ENCODE results near the gene MAP1A.

The MAP1A gene

GRCh38 chr15:43511012-43511885 is 6.2 kb upstream of the MAP1A start:
- no peak for DNase-seq (ENCODE audit: low spot score)

DNA sequence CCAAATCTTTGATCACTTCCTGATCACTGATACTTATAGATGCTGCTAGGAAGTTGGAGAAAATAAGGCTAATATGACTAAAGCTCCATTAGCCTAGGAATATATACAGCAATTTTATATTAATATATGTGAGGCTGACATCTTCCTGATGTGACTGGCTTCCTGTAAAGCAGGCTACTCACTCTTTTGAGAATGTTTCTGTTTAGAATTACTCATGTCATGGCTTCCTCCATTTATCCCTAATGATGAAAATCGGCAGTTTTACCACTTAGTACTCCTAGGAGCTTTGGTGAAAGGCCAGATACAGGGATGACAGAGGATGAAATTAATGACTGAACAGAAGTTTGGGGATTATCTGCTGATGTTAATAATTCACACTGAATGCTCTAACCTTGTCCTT is 3.9 kb upstream of the MAP1A start:
- DNase-seq (ENCODE audit: low spot score) = no peak

DNA sequence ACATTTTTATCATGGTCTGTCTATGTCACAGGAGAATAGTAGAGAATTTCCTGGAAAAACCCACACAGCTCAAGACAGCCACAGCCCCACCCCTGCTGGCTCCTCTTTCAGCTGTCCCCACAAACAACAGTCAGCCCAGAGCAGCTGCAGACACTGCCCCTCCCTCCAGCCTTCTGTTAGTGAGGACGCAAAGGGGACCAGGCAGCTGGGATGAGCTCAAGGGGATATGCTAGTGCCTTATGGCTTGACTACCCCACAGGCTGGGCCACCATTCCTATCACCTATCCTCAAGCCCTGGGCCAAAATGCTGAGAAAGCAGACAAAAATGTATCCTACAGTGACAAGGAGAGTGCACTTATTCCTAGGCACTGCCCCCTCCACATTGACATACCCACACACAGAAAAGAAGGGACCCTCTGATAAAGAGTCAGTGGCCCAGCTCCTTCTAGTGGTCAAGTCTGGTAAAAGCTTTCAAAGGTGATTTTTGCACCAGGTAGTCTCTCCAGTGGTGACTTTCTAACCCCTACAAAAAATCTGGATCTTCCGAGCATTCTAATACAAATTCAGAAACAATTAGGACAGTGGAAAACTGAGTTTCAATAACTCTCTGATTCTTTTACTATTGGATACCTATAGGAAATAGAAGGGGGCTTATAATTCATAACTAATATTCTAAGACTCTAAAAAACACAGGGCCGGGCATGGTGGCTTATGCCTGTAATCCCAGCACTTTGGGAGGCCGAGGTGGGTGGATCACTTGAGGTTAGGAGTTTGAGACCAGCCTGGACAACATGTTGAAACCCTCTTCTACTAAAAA is 3.0 kb upstream of the MAP1A start:
- peak; percentile 61 for DNase-seq (ENCODE audit: low spot score)

DNA sequence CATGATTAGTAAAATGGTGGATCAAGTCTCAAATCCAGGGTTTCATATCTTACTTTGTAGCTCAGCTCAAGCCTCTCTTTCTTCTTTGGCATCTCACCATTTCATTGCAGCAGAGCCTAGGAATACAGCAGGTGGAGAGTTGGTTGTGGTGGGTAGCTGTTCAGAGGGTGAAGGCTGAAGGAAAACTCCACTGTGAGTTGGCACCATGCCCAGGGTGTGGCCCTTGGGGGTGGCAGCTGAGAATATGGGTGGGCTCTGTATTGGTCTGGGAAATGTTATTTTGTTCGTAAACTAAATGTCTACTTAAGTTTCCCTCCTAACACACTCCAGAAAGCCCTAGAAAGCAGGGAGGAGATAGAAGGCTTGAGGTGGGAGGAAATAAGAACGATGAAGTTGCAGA is 1.7 kb upstream of the MAP1A start:
- DNase-seq (ENCODE audit: low spot score) = no peak

DNA sequence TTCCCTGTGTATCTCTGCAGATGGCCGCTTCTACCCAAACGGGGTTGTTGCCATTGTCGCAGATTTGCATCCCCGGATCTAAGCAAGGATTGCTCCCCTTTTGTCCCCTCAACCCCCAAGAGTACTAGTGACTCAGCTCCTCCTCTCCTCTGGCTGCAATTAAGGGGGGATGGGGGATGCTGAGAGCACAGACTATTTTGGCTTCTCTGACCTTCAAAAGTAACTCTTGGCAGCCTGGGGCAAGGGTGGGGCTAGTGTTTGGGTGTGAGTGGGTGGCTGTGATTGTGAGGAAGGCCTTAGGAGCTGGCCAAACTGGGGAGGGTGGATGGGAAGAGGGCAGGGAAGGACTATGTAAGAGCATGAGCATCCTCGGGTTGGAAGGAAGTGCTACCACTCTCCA is 1.2 kb upstream of the MAP1A start:
- DNase-seq (ENCODE audit: low spot score) = peak; percentile 59

- peak; percentile 53 for DNase-seq (ENCODE audit: low spot score)
Measured at GRCh38 chr15:43516801-43517353, 531 bp upstream of the MAP1A start.

GRCh38 chr15:43518197-43518761 is 871 bp downstream of the MAP1A start:
- peak; percentile 69 for DNase-seq (ENCODE audit: low spot score)

GRCh38 chr15:43519196-43519595 is 1.8 kb downstream of the MAP1A start:
- DNase-seq (ENCODE audit: low spot score) = no peak

DNA sequence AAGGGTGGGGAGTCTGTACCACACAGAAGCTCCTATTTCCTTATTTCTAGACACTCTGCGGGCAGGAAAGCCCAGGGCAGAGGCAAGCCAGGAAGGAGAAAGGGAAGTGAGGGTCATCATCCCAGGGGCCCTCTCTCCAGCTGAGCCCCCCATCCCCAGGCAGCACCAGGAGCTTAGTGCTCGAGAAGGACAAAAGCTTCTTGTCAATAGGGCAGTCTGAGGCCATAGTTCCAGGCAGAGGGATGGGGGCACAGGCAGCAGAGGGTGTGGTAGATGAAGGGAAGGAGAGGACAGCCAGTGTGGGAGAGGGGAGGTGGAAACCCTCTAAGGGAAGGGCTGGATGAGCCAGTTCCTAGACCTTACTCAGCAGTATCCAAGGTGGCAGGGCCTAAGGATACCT is 2.7 kb downstream of the MAP1A start:
- no peak for DNase-seq (ENCODE audit: low spot score)

DNA sequence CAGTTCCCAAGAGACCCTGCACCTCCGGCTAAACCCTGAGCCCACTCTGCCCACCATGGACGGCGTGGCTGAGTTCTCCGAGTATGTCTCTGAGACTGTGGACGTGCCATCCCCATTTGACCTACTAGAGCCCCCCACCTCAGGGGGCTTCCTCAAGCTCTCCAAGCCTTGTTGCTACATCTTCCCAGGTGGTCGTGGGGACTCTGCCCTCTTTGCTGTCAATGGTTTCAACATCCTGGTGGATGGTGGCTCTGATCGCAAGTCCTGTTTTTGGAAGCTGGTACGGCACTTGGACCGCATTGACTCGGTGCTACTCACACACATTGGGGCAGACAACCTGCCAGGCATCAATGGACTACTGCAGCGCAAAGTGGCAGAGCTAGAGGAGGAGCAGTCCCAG is 4.0 kb downstream of the MAP1A start:
- DNase-seq (ENCODE audit: low spot score) = no peak

- DNase-seq (ENCODE audit: low spot score) = no peak
Measured at GRCh38 chr15:43522247-43522646, 4.8 kb downstream of the MAP1A start.

GRCh38 chr15:43523646-43524045 is 6.2 kb downstream of the MAP1A start:
- no peak for DNase-seq (ENCODE audit: low spot score)

- DNase-seq (ENCODE audit: low spot score) = no peak
Measured at GRCh38 chr15:43524254-43524845, 6.9 kb downstream of the MAP1A start.

DNA sequence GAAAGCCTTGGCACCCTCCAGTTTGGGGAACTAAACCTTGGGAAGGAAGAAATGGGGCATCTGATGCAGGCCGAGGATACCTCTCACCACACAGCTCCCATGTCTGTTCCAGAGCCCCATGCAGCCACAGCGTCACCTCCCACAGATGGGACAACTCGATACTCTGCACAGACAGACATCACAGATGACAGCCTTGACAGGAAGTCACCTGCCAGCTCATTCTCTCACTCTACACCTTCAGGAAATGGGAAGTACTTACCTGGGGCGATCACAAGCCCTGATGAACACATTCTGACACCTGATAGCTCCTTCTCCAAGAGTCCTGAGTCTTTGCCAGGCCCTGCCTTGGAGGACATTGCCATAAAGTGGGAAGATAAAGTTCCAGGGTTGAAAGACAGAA is 7.7 kb downstream of the MAP1A start:
- no peak for DNase-seq (ENCODE audit: low spot score)

DNA sequence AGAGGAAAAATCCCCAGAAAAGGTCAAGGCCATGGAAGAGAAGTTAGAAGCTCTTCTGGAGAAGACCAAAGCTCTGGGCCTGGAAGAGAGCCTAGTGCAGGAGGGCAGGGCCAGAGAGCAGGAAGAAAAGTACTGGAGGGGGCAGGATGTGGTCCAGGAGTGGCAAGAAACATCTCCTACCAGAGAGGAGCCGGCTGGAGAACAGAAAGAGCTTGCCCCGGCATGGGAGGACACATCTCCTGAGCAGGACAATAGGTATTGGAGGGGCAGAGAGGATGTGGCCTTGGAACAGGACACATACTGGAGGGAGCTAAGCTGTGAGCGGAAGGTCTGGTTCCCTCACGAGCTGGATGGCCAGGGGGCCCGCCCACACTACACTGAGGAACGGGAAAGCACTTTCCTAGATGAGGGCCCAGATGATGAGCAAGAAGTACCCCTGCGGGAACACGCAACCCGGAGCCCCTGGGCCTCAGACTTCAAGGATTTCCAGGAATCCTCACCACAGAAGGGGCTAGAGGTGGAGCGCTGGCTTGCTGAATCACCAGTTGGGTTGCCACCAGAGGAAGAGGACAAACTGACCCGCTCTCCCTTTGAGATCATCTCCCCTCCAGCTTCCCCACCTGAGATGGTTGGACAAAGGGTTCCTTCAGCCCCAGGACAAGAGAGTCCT is 9.0 kb downstream of the MAP1A start:
- no peak for DNase-seq (ENCODE audit: low spot score)

- DNase-seq (ENCODE audit: low spot score) = no peak
Measured at GRCh38 chr15:43527016-43527801, 9.8 kb downstream of the MAP1A start.

DNA sequence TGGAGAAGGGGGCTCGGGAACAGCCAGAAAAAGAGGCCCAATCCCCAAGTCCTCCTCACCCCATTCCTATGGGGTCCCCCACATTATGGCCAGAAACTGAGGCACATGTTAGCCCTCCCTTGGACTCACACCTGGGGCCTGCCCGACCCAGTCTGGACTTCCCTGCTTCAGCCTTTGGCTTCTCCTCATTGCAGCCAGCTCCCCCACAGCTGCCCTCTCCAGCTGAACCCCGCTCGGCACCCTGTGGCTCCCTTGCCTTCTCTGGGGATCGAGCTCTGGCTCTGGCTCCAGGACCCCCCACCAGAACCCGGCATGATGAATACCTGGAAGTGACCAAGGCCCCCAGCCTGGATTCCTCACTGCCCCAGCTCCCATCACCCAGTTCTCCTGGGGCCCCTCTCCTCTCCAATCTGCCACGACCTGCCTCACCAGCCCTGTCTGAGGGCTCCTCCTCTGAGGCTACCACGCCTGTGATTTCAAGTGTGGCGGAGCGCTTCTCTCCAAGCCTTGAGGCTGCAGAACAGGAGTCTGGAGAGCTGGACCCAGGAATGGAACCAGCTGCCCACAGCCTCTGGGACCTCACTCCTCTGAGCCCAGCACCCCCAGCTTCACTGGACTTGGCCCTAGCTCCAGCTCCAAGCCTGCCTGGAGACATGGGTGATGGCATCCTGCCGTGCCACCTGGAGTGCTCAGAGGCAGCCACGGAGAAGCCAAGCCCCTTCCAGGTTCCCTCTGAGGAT is 10.6 kb downstream of the MAP1A start:
- no peak for DNase-seq (ENCODE audit: low spot score)

DNA sequence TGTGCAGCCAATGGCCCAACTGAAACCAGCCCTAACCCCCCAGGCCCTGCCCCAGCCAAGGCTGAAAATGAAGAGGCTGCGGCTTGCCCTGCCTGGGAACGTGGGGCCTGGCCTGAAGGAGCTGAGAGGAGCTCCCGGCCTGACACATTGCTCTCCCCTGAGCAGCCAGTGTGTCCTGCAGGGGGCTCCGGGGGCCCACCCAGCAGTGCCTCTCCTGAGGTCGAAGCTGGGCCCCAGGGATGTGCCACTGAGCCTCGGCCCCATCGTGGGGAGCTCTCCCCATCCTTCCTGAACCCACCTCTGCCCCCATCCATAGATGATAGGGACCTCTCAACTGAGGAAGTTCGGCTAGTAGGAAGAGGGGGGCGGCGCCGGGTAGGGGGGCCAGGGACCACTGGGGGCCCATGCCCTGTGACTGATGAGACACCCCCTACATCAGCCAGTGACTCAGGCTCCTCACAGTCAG is 11.2 kb downstream of the MAP1A start:
- DNase-seq (ENCODE audit: low spot score) = no peak

GRCh38 chr15:43529141-43529540 is 11.7 kb downstream of the MAP1A start:
- no peak for DNase-seq (ENCODE audit: low spot score)
